Panc1 (cell line): ENCODE results near the gene C19orf33. TPM values are rescaled to one million over a fixed set of nuclear protein-coding genes. Genes with fewer than 3 reads are reported as not detected.

Source experiments
- ATAC-seq: fragments of 200-7000 bp; cut with Tn5 transposase; 2 replicates; pipeline ENCODE4 v1.9.1; 2020; ENCODE audit warnings: mild to moderate bottlenecking, moderate library complexity
- BruUV-seq: library from RNA; stranded (reverse); fragments of 400-500 nt; replicated peaks from 2 replicates; lab custom pipeline; 2021; lab: Mats Ljungman, UMichigan
- CTCF ChIA-PET: fragments of 300-600 bp; sonication (Branson Sonifier 250); formaldehyde crosslinking; loops from one replicate; lab custom pipeline; 2022; ENCODE audit warnings: antibody characterized with exemption; lab: Charles Lee
- POLR2A ChIA-PET: fragments of 300-600 bp; sonication (Branson Sonifier 250); formaldehyde crosslinking; loops from one replicate; lab custom pipeline; 2022; ENCODE audit warnings: antibody characterized with exemption; lab: Charles Lee
- DNase-seq: peaks from one replicate; pipeline ENCODE4 v3.0.0-alpha.2; 2010; ENCODE audit warnings: low read depth, low spot score
- H3K27ac ChIP-seq: 2 replicates; pipeline ENCODE4 v1.5.1; 2011; ENCODE audit warnings: mild to moderate bottlenecking, low read length, inconsistent platforms
- H3K27me3 ChIP-seq: fragments of 200-500 bp; sonication (Bioruptor generic); 2 replicates; pipeline ENCODE4 v1.6.0; 2014; ENCODE audit warnings: low read length, inconsistent platforms; ENCODE audit not compliant: control insufficient read depth, insufficient read depth
- H3K36me3 ChIP-seq: fragments of 200-500 bp; sonication (Bioruptor generic); 2 replicates; pipeline ENCODE4 v1.5.1; 2014; ENCODE audit warnings: inconsistent platforms, mild to moderate bottlenecking, low read length, moderate library complexity; ENCODE audit not compliant: control insufficient read depth, insufficient read depth
- H3K4me1 ChIP-seq: 2 replicates; pipeline ENCODE4 v1.5.1; 2011; ENCODE audit warnings: inconsistent platforms, mild to moderate bottlenecking, low read length, moderate library complexity; ENCODE audit not compliant: control insufficient read depth, insufficient read depth
- H3K4me3 ChIP-seq, 2 experiments: 2 replicates each; pipeline ENCODE4 v1.5.1; 2011 to 2012; ENCODE audit warnings: low read depth in 2 of 2, low read length in 2 of 2, mild to moderate bottlenecking in 2 of 2, inconsistent platforms in 1 of 2, moderate library complexity in 1 of 2
- H3K9me3 ChIP-seq: fragments of 200-500 bp; sonication (Bioruptor generic); 2 replicates; pipeline ENCODE4 v1.5.1; 2014; ENCODE audit warnings: low read depth, mild to moderate bottlenecking, inconsistent platforms, low read length, moderate library complexity; ENCODE audit not compliant: control insufficient read depth, insufficient read depth
- POLR2AphosphoS5 ChIP-seq: IDR thresholded peaks from 2 replicates; pipeline ENCODE4 v1.6.1; 2012; ENCODE audit warnings: mild to moderate bottlenecking, low read depth, low read length, moderate library complexity
- SIN3A ChIP-seq: IDR thresholded peaks from 2 replicates; pipeline ENCODE4 v1.6.1; 2012; ENCODE audit warnings: low read depth, mild to moderate bottlenecking, low read length, moderate library complexity, borderline replicate concordance; ENCODE audit not compliant: insufficient read depth
- TCF7L2 ChIP-seq: IDR thresholded peaks from 2 replicates; pipeline ENCODE4 v1.6.1; 2011; ENCODE audit warnings: mild to moderate bottlenecking, low read depth, low read length, inconsistent platforms
- in situ Hi-C: cut with HindIII; loops from 2 replicates; pipeline ENCODE4 v1.10.0; 2016; ENCODE audit warnings: low sequenced_read_pairs, low pct_unique_long_range_greater_than_20kb
- intact Hi-C: fragments of 100-400 bp; cut with micrococcal nuclease; formaldehyde crosslinking; loops from one replicate; pipeline ENCODE4 v1.10.0; 2022; ENCODE audit not compliant: unreplicated experiment
- total RNA-seq: library from RNA; stranded (reverse); gene quantifications from one replicate; pipeline ENCODE4 v1.2.1, GENCODE V29; 2021; ENCODE audit not compliant: unreplicated experiment
- TF ChIP-seq, protein P1 (sequence below), 2 experiments: IDR thresholded peaks; 2 replicates each; pipeline ENCODE4 v1.6.1; 2011 to 2012; ENCODE audit warnings: low read depth in 2 of 2, control low read depth in 1 of 2, low read length in 1 of 2, mild to moderate bottlenecking in 1 of 2, moderate library complexity in 1 of 2; ENCODE audit not compliant: insufficient read depth in 1 of 2
- TF ChIP-seq, protein P2 (sequence below): fragments of 450-650 bp; IDR thresholded peaks from 2 replicates; pipeline ENCODE4 v1.5.1; 2017; ENCODE audit warnings: mild to moderate bottlenecking

The C19orf33 gene
- total RNA-seq, 1 experiment from 2014 or later, result 201 TPM

DNA sequence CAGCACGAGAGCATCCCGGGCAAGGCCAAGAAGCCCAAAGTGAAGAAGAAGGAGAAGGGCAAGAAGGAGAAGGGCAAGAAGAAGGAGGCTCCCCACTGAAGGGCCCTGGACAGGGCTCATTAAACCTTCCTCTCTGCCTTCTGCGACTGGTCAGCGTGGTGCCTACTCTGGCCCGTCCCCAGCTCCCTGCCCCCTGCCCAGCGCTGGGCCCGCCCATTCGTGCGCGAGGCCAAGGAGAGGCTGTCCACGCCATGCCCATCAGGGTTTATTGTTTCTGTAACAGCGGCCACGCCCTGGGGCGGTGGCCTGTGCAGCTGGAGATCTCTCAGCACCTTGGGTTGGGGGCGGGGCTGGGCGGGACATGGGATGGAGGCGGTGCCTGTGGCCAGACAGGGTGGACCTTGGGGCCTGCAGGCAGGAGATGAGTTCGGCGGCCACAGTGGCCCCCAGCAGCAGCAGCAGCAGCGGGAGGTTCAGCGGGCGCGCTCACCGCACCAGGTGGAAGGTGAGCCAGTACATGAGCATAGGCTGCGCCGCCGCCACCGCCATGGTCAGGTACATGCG lies 897 bp downstream of the C19orf33 start:
- DNase-seq, result peak; percentile 90
- peak overlapping the region; percentile 71 to 88 for H3K4me3 ChIP-seq
- ChIA-PET CTCF (interaction anchor here (0.6 to 1.1 kb wide), 3 partner anchors 38 to 390 kb away, joined by 3 to 7 read pairs (median 5); no protein-coding TSS in a partner anchor), POLR2A (interaction anchor here (0.6 to 1.4 kb wide), 3 partner anchors 17 to 34 kb away, joined by 3 to 8 read pairs (median 3); no protein-coding TSS in a partner anchor)
- TF ChIP-seq, protein P1, sequence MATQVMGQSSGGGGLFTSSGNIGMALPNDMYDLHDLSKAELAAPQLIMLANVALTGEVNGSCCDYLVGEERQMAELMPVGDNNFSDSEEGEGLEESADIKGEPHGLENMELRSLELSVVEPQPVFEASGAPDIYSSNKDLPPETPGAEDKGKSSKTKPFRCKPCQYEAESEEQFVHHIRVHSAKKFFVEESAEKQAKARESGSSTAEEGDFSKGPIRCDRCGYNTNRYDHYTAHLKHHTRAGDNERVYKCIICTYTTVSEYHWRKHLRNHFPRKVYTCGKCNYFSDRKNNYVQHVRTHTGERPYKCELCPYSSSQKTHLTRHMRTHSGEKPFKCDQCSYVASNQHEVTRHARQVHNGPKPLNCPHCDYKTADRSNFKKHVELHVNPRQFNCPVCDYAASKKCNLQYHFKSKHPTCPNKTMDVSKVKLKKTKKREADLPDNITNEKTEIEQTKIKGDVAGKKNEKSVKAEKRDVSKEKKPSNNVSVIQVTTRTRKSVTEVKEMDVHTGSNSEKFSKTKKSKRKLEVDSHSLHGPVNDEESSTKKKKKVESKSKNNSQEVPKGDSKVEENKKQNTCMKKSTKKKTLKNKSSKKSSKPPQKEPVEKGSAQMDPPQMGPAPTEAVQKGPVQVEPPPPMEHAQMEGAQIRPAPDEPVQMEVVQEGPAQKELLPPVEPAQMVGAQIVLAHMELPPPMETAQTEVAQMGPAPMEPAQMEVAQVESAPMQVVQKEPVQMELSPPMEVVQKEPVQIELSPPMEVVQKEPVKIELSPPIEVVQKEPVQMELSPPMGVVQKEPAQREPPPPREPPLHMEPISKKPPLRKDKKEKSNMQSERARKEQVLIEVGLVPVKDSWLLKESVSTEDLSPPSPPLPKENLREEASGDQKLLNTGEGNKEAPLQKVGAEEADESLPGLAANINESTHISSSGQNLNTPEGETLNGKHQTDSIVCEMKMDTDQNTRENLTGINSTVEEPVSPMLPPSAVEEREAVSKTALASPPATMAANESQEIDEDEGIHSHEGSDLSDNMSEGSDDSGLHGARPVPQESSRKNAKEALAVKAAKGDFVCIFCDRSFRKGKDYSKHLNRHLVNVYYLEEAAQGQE (IDR thresholded peaks at IDR 0.05; ENCODE audit: insufficient read depth in 1 of 2, low read depth in 2 of 2, low read length in 1 of 2), result 0 out of 4 replicates have a peak, but pooled peaks of 1 of the 2 experiments have one; percentile 70
- TF ChIP-seq SIN3A, result 0 out of 2 replicates have a peak, but pooled peaks have one; percentile 60
- TF ChIP-seq, protein P2, sequence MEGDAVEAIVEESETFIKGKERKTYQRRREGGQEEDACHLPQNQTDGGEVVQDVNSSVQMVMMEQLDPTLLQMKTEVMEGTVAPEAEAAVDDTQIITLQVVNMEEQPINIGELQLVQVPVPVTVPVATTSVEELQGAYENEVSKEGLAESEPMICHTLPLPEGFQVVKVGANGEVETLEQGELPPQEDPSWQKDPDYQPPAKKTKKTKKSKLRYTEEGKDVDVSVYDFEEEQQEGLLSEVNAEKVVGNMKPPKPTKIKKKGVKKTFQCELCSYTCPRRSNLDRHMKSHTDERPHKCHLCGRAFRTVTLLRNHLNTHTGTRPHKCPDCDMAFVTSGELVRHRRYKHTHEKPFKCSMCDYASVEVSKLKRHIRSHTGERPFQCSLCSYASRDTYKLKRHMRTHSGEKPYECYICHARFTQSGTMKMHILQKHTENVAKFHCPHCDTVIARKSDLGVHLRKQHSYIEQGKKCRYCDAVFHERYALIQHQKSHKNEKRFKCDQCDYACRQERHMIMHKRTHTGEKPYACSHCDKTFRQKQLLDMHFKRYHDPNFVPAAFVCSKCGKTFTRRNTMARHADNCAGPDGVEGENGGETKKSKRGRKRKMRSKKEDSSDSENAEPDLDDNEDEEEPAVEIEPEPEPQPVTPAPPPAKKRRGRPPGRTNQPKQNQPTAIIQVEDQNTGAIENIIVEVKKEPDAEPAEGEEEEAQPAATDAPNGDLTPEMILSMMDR, result no peak
- TF ChIP-seq TCF7L2, result no peak
- TF ChIP-seq POLR2AphosphoS5, result peak; percentile 98
- no peaks in the 10 kb centered on the region for H3K27me3 ChIP-seq
- peaks cover 50% of the 10 kb centered on the region for H3K4me1 ChIP-seq
- intact Hi-C loops (no loop called here), in situ Hi-C loops (no loop called here)
- no peaks in the 10 kb centered on the region for H3K9me3 ChIP-seq
- no TSS peak for BruUV-seq
- no peaks in the 10 kb centered on the region; the same call in 1 of the 2 replicates for H3K36me3 ChIP-seq
- ATAC-seq, result peak; percentile 79
- H3K27ac ChIP-seq, result peak overlapping the region; percentile 91

DNA sequence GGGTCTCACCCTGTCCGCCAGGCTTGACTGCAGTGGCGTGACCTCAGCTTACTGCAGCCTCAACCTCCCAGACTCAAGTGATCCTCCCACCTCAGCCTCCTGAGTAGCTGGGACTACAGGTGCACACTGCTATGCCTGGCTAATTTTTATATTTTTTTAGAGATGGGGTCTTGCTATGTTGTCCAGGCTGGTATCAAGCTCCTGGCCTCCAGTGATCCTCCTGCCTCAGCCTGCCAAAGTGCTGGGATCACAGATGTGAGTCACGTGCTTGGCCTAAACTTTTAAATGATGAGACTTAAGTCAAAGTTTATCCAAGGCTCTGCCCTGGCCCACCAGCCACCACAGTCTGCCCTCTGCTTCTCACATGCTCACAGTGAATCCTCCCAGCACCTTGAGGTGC lies 2.2 kb downstream of the C19orf33 start:
- TF ChIP-seq, protein P1 (IDR thresholded peaks at IDR 0.05; ENCODE audit: insufficient read depth in 1 of 2, low read depth in 2 of 2, low read length in 1 of 2), result no peak
- TF ChIP-seq TCF7L2 (no peak), POLR2AphosphoS5 (no peak), SIN3A (no peak)
- TF ChIP-seq, protein P2, result no peak
- DNase-seq (no peak), ATAC-seq (no peak)
- ChIA-PET POLR2A (interaction anchor here (0.6 to 0.7 kb wide), 3 partner anchors 9 to 62 kb away, joined by 7 to 10 read pairs (median 9); no protein-coding TSS in a partner anchor), CTCF (interaction anchor here (0.6 kb wide), 1 partner anchor 546 kb away, joined by 3 read pairs; no protein-coding TSS in a partner anchor)
- H3K4me3 ChIP-seq, result no peak overlapping the region
- in situ Hi-C loops, result no loop called here
- BruUV-seq, result no TSS peak
- H3K4me1 ChIP-seq, result peaks cover 37% of the 10 kb centered on the region
- no peaks in the 10 kb centered on the region for H3K27me3 ChIP-seq
- no peaks in the 10 kb centered on the region for H3K9me3 ChIP-seq
- no peaks in the 10 kb centered on the region; the same call in 1 of the 2 replicates for H3K36me3 ChIP-seq
- H3K27ac ChIP-seq, result peak overlapping the region; percentile 91
- intact Hi-C loops, result no loop called here
